Uterus (tissue), 4 donors: ENCODE measurements around the gene LMX1A. TPM values are rescaled to one million over a fixed set of nuclear protein-coding genes. Genes with fewer than 3 reads are reported as not detected.

Experiments used
- DNase-seq, 2 donors: peaks; one replicate each; pipeline ENCODE4 v3.0.0-alpha.2; 2019 to 2020
- H3K27ac ChIP-seq, 2 donors: fragments of 200-600 bp; sonication (generic); 1 replicate in 1 of 2; 2 replicates in 1 of 2; pipeline ENCODE4 v1.5.1; 2016 to 2018
- H3K27me3 ChIP-seq, 2 donors: fragments of 200-600 bp; sonication (generic); one replicate each; pipeline ENCODE4 v1.5.1; 2018 to 2019; ENCODE audit warnings: control low read depth in 1 of 2
- H3K36me3 ChIP-seq, 2 donors: fragments of 200-600 bp; sonication (generic); one replicate each; pipeline ENCODE4 v1.5.1; 2019; ENCODE audit warnings: control low read depth in 1 of 2
- H3K4me1 ChIP-seq, 2 donors: fragments of 200-600 bp; sonication (generic); one replicate each; pipeline ENCODE4 v1.5.1; 2018 to 2019; ENCODE audit warnings: control low read depth in 1 of 2
- H3K4me3 ChIP-seq, 2 donors: fragments of 200-600 bp; sonication (generic); 1 replicate in 1 of 2; 2 replicates in 1 of 2; pipeline ENCODE4 v1.5.1; 2018 to 2019; ENCODE audit warnings: mild to moderate bottlenecking in 1 of 2
- H3K9me3 ChIP-seq, 2 donors: fragments of 200-600 bp; sonication (generic); one replicate each; pipeline ENCODE4 v1.5.1; 2019; ENCODE audit warnings: control low read depth in 1 of 2
- CTCF ChIP-seq, 4 experiments: fragments of 200-600 bp in 2 of 4; fragments of 450-650 bp in 2 of 4; sonication (generic) in 2 of 4; IDR thresholded peaks; one replicate each; pipeline ENCODE4 v1.5.1; 2016 to 2019; ENCODE audit warnings: antibody characterized with exemption in 4 of 4, mild to moderate bottlenecking in 2 of 4, moderate library complexity in 1 of 4
- POLR2A ChIP-seq, 2 donors: fragments of 450-650 bp; IDR thresholded peaks; one replicate each; pipeline ENCODE4 v1.6.1; 2016; ENCODE audit warnings: antibody characterized with exemption in 2 of 2, mild to moderate bottlenecking in 1 of 2, moderate library complexity in 1 of 2
- intact Hi-C: fragments of 100-400 bp; cut with DNase I; formaldehyde crosslinking; loops from one replicate; pipeline ENCODE4 v1.15.1; 2023; ENCODE audit warnings: low total_unique reads
- total RNA-seq, 4 donors: library from RNA; depleted of rRNA in 3 of 4; stranded (reverse); fragments of >200 nt in 3 of 4; gene quantifications; one replicate each; pipeline versions ENCODE4 v1.1.0 to v1.2.4, GENCODE V29; 2014 to 2023
- donor health status: DM: yes; HTN: yes; CAD: no.

The LMX1A gene
- total RNA-seq, 4 donors from 2014 or later = 0.41 TPM; not detected in 3

DNA sequence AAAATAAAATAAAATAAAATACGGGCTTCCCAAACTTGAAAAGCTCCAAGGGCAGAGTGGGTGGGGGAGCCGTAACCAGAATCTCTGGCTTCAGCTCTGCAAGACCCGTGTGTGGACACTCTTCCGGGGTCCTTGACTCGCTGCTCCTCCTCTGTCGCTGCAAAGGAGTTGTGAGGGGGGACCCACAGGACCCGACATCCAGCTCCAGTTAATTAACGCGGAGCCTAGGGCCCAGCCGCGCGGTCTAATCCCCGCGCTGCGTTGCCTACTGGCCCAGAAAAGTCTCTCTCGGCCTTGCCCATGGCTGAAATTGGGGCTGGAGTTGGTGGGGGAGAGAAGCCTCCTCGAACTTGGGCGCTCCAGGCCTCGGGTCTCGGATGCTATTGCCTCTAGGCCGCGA, 1.8 kb downstream of the LMX1A start:
- no peak for TF ChIP-seq CTCF (IDR thresholded peaks at IDR 0.05)
- TF ChIP-seq POLR2A (IDR thresholded peaks at IDR 0.05) = no peak
- peaks cover 0 to 17% of the 10 kb centered on the region in 2 donors for H3K4me1 ChIP-seq

DNA sequence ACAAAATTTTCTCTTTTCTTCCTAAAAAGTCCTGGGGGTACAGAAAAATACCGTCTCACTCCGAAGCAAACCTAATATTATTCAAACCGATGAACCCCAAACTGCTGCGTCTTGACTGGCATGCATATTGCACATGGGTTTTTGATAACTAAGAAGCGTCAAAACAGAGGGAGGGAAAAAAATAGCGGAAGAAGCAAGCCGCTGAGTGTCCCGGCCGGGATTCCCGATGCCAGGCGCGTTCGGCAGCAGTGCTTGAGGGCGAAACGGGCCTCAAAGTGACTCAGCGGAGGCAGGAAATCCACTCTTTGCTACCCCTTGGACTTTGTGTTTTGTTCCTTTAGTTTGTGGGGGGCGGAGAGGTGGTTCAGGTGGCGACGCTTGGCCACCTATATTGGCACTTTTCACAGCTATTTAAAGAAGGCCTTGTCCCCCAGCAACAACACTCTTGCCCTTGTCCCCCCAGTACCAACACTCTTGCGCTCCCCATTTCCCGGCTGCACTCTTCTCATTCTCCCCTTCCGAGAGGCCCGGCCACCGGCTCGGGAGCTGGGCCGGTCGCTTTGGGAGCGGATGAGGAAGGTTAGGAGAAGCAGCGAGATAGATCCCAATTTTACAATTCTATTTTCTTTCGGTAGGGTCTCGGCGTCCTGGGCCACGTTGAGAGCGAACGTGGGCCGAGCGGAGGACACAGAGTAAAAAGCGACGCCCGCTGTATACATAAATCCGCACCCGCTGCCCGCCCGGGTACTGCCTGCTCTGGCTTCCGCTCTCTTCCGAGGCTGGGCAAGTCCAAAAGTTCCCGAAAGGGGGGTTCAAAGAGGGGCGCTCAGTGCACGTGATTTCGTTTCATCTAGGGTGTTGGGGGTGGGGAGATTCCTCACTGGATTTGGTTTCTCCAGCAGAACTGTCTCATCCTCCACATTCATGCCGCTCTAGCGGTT, 2.5 kb downstream of the LMX1A start:
- H3K9me3 ChIP-seq = no peaks in the 10 kb centered on the region
- no peak overlapping the region for H3K4me3 ChIP-seq
- intact Hi-C loops = no loop called here
- TF ChIP-seq CTCF (IDR thresholded peaks at IDR 0.05) (no peak), POLR2A (IDR thresholded peaks at IDR 0.05) (no peak)
- H3K36me3 ChIP-seq = no peaks in the 10 kb centered on the region
- no peak overlapping the region for H3K27ac ChIP-seq
- peaks cover 0 to 7% of the 10 kb centered on the region in 2 donors for H3K27me3 ChIP-seq
- no peak for DNase-seq
- H3K4me1 ChIP-seq = peaks cover 0 to 17% of the 10 kb centered on the region in 2 donors

More for the DNA sequence above, 1.8 kb downstream of the LMX1A start:
- Histone ChIP-seq H3K27ac (no peak overlapping the region), H3K36me3 (no peaks in the 10 kb centered on the region), H3K27me3 (peaks cover 0 to 7% of the 10 kb centered on the region in 2 donors), H3K4me3 (no peak overlapping the region), H3K9me3 (no peaks in the 10 kb centered on the region)
- DNase-seq = no peak
- intact Hi-C loops = no loop called here

DNA sequence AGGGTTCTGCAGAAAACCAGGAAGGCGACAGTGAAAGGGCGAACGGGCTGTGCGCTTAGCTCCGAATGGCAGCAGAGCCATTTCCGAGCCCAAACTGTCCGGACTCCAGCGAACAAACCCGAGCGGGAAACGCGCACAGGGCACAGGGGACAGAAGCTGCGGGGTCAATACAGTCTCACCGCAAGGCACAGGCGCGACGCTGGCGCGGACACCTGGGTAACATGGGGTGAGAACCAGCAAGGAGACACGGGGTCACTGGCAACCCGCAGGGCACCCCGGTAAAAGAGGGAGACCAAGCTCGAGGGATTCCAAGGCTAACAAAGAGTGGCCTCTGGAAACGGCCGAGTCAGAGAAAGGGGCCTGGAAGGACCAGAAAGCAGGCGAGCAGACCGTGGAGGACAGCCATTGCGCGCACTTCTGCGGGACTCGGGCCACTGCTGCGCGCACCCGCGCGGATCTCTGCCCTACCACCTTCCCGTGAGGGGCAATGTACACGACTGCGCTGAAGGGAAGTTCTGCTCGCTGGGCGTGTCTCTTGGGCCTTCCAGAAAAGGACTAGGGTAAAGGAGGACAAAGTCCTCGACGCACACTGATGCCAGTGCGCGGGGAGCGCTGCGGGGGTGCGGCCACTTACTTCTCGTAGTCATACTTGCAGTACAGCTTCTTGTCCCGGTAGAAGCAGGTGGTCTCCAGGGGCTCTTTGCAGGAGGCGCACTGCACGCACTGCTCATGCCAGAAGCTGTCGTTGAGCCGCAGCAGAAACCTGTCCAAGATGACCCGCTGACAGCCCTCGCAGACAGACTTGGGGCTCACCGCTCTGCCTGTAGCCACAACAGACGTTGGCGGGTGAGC, 3.8 kb downstream of the LMX1A start:
- no peak overlapping the region for H3K27ac ChIP-seq
- intact Hi-C loops = no loop called here
- no peaks in the 10 kb centered on the region for H3K9me3 ChIP-seq
- H3K27me3 ChIP-seq = peaks cover 0 to 7% of the 10 kb centered on the region in 2 donors
- no peak overlapping the region for H3K4me3 ChIP-seq
- peaks cover 0 to 17% of the 10 kb centered on the region in 2 donors for H3K4me1 ChIP-seq
- TF ChIP-seq CTCF (IDR thresholded peaks at IDR 0.05) = no peak
- no peak for TF ChIP-seq POLR2A (IDR thresholded peaks at IDR 0.05)
- DNase-seq = no peak
- H3K36me3 ChIP-seq = no peaks in the 10 kb centered on the region

DNA sequence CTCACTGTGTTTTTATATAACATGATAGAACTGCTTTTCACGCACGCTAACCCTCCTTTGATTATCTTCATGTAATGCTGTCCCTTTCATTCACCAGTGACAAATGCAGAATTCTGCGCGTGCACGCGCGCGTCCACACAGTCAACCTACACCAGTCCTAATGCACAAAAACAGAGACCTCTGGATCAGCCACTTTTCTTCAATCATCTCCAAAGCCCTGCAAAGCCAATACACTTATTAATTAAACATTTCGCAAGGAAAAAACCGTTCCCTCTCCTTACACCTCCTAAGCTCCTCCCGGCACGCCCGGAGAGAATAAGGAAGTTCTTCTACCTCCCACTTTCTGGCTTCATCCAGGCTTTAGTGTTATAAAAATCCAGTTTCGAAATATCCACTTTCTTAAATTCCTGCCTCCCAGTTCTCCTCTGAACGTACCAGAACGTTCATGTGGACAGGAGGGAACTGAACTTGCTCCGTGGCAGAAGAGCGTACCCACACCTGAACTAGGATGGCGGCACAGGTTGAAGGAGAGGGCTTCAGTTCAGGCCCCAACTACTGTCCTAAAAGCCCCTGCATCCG, 4.6 kb downstream of the LMX1A start:
- no peak for TF ChIP-seq POLR2A (IDR thresholded peaks at IDR 0.05)
- H3K4me3 ChIP-seq = no peak overlapping the region
- peaks cover 0 to 7% of the 10 kb centered on the region in 2 donors for H3K27me3 ChIP-seq
- no peak overlapping the region for H3K27ac ChIP-seq
- no peak for DNase-seq
- no peaks in the 10 kb centered on the region for H3K36me3 ChIP-seq
- intact Hi-C loops = no loop called here
- no peaks in the 10 kb centered on the region for H3K9me3 ChIP-seq
- H3K4me1 ChIP-seq = peaks cover 0 to 17% of the 10 kb centered on the region in 2 donors

- no peak for TF ChIP-seq POLR2A (IDR thresholded peaks at IDR 0.05)
- TF ChIP-seq CTCF (IDR thresholded peaks at IDR 0.05) = no peak
- H3K9me3 ChIP-seq = no peaks in the 10 kb centered on the region
- DNase-seq = no peak
- intact Hi-C loops = no loop called here
- H3K4me1 ChIP-seq = peaks cover 0 to 8% of the 10 kb centered on the region in 2 donors
- H3K4me3 ChIP-seq = no peak overlapping the region
- no peak overlapping the region for H3K27ac ChIP-seq
- H3K27me3 ChIP-seq = peaks cover 0 to 7% of the 10 kb centered on the region in 2 donors
- no peaks in the 10 kb centered on the region for H3K36me3 ChIP-seq
These were observed 5.7 kb downstream of the LMX1A start for GRCh38 chr1:165350840-165351239.
